CD4-positive, alpha-beta T cell treated with Interleukin-6 for 4 hours (primary cell): ENCODE results near the gene SLC2A4RG.

Experiments used
- DNase-seq: peaks from one replicate; pipeline ENCODE4 v3.0.0-alpha.2; 2020; ENCODE audit warnings: mixed read lengths

Gene SLC2A4RG

DNA sequence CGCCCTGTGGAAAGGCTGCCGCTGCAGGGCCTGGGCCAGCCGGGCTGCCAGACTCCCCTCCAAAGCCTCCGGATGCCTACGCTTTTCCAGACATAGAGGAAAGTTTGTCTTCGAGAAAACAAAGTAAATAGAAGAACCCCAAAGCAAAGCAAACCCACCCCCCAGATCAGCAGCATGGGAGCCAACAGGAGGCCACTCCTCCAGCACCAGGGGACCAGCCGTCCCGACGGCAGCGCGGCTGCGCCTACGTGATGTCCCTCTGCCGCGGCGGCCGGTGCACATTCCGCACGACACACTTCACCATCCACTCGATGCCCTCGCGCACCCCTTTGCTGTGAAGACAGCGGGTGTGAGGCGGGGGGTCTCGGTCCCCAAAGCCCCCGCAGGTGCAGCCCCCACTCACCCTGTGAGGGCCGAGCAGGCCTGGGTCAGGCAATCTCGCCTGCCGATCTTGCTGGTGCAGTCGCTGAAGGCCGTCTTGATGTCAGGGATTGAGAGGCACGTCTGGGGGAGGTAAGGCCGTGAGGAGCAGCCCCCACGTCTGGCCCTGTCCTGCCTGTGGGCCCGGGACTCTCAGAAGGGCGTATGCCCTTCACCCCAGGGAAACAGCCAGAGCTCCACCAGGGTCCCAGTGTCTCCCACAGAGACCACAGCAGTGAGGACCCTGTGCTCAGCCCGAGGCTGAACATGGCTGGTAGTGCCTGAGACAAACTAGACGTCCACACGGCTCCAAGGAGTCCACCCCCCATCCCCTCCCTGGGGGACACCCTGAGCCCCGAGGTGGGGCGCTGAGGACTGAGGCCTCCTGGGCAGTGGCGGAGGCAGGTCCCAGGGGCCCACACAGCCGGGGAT lies 39.2 kb upstream of the SLC2A4RG start:
- no peak for DNase-seq

DNA sequence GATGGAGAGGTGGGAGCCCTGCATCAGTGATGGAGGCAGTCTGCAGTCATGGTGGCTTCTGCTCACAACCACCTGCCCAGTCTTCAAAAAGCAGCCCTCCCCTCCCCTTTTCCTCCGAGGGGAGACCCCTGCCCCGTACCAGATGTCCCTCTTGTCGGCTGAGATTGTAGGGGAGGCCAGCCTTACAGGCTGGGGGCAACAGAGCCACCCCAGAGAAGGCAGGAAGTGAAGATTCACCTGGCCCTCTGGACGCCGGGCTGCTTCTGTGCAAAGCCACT lies 38.6 kb upstream of the SLC2A4RG start:
- DNase-seq: no peak

DNA sequence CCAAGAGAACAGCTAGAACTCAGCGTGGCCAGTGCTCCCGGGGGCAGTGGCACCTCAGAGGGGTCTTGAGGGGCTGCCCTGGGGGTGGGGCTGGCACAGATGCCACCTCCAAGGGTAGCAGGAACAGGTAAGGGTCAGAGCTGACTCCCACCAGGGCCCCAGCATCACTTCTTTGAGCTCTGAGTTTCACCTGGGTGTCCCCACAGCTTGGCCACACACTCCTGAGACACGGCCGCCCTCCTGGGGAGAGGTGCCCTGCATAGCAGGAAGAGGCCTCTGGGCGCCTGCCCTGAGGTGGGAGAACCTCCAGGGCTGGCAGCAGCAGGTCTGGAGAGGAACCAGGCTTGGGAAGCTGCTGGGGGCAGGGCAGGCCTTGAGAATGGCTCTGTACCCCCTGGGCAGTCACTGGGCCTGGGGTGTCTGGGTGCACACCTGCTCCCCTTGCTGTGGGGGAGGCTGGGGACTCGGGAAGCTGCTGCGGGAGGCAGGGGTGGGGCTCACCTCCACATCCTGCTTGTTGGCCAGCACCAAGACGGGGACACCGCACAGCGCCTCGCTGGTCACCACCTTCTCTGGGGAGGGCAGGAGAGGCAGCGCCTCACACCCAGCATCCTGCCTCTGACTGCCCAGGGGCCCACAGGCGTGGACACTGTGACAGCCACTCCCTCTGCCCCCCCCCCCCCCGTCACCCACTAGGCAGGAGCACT lies 38.1 kb upstream of the SLC2A4RG start:
- no peak for DNase-seq

- DNase-seq: no peak
These were observed 37.4 kb upstream of the SLC2A4RG start for GRCh38 chr20:63702036-63702665.

GRCh38 chr20:63702751-63703470 lies 36.7 kb upstream of the SLC2A4RG start:
- no peak for DNase-seq

DNA sequence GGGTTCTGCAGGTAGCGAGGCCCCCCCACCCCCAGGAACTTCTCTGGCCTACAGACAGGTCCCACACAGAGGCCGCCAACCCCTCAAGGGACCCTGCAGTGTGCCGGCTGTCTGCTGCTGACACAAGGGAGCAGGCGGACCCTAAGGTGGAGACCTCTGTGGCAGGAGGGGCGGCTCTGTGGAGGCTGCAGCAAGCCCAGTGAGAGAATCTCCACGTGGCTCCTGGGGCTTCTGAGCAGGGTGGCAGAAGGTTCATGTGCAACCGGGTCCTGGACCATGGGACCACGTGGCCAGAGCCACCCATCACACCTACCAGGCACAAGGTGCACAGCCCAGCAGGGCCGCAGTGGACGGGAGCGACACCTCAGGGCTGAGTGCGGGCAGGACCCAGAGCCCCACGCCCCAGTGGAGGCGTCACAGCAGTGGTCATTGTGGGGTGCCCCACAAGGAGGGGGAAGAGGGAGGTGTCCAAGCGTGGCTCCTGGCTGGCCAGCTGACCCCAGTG lies 36.1 kb upstream of the SLC2A4RG start:
- no peak for DNase-seq

GRCh38 chr20:63703976-63704748 lies 35.4 kb upstream of the SLC2A4RG start:
- no peak for DNase-seq

GRCh38 chr20:63704749-63705117 lies 34.8 kb upstream of the SLC2A4RG start:
- no peak for DNase-seq

DNA sequence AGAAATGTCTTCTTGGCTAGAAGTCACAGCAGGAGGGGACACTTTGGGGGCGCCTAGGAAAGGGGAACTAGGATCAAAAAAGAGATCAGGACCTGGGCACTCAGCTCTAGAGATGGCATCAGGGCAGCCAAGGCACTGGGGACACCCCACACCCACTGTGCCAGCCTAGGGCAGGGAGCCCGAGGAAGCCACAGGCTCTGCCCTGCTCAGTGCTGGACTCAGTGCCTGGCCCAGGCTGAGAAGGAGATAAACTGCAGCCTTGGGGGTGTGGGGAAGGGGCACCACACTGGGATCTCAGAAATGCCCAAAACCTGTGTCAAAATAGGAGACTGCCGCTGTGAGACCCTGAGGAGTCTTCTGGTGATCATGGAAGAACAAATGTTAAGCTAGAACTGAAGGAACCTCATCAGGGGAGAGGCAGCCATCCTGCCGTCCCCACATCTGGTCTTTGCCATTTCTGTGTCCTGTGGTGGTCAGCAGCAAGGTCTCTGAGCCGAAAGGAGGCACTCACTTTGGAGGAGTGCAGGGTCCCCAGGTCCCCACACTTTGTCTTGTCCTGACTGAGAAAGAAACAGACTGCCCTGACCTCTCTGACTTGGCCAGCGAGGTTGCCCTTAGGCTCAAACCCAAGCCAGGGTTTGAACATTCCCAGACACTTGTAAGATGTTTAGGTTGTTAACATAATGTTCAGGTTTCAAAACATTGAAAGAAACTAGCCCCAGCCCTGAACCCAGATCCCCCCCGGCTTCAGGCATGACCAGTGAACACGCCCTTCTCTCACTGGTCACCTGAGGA lies 34.1 kb upstream of the SLC2A4RG start:
- DNase-seq: no peak

GRCh38 chr20:63706027-63706695 lies 33.4 kb upstream of the SLC2A4RG start:
- no peak for DNase-seq

DNA sequence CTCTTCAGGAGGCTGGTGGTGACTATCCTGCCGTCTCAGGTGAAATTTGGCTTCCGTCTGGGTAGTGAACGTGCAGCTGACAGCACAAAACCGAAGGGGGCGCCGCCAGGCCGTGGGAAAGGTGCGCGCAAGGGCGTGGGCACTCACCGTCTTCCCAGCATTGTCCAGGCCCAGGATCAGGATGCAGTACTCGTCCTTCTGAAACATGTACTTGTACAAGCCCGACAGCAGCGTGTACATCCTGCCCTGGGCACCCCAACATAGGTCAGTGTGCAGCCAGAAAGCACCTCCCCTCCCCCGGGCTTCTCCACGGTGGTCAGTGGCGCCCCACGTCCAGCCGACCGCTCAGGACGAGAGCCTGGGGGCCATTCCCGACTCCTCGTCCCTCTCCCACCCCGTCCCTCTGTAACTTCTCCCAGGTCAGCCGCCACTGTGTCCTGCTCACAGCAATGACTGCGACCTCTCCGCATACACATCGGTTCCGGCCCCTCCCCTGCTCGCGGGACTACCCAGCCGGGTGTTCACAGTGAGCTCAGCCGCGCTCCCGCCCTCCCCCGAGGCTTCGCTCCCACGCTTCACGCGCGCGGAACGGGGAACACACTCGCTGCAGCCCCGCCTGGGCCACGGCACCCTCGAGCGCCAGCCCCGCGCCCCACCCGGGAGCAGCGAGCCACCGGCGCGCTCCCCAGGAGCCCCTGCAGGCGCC lies 32.6 kb upstream of the SLC2A4RG start:
- DNase-seq: peak; percentile 69

DNA sequence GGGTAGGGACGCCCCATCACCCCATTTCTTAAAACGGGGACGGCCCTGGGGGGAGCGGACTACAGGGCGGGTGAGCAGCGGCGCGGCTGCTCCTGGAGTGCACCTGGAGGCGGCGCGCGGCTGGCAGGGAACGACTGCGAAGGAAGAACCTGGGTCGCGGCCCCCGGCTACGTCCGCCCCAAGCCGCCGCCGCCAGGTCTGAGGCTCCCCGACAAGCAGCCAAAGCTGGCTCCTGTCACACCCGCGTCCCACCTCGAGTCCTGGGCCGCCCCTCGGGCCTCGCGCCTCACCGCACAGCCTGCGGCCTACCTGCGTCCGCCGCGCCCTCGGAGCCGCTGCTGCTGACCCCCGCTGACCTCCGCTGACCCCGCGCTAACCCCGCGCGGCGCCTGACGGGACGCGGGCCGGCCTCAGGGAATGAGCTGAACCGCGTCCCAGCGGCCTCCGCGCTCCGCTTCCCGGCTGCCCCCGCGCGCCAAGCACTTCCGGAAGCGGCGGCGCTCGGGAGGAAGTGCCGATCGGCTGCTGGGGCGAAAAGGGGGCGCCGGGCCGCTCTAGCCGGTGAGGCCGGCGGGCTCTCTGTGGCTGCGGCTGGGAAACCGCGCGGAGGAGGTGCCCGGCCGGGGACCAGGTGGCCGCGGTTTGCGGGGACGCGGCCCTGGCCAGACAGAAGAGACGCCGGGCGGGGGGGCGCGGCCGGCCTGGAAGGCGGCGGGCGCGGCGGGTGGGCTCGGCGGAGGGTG lies 31.8 kb upstream of the SLC2A4RG start, which contains the start of the genes ARFRP1 and ZGPAT:
TSS of gene ARFRP1 (minus strand) at position 419 of the 743 bp plus-strand sequence. CDS start 885 bp downstream, outside the sequence.
TSS of gene ZGPAT (plus strand) at position 482 of the 743 bp plus-strand sequence. CDS start 542 bp downstream, outside the sequence.
- peak; percentile 91 for DNase-seq

DNA sequence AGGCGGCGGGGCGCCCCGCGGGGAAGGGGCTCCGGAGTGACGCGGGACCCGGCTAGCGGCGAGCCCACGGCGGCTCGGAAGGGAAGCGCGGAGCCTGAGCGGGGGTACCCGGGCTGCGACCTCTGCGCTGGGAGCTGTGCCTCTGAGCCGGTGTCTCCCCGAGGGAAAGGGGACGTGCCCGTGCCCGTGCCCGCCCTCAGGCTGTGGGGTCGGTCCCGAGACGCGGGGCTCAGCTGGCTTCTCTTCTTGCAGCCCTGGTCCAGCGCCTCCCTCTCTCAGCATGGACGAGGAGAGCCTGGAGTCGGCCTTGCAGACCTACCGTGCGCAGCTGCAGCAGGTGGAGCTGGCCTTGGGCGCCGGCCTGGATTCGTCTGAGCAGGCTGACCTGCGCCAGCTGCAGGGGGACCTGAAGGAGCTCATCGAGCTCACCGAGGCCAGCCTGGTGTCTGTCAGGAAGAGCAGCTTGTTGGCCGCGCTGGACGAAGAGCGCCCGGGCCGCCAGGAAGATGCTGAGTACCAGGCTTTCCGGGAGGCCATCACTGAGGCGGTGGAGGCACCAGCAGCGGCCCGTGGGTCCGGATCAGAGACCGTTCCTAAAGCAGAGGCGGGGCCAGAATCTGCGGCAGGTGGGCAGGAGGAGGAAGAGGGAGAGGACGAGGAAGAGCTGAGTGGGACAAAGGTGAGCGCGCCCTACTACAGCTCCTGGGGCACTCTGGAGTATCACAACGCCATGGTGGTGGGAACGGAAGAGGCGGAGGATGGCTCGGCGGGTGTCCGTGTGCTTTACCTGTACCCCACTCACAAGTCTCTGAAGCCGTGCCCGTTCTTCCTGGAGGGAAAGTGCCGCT lies 31.1 kb upstream of the SLC2A4RG start:
- no peak for DNase-seq

- no peak for DNase-seq
These were observed 30.4 kb upstream of the SLC2A4RG start for GRCh38 chr20:63709149-63709527.

DNA sequence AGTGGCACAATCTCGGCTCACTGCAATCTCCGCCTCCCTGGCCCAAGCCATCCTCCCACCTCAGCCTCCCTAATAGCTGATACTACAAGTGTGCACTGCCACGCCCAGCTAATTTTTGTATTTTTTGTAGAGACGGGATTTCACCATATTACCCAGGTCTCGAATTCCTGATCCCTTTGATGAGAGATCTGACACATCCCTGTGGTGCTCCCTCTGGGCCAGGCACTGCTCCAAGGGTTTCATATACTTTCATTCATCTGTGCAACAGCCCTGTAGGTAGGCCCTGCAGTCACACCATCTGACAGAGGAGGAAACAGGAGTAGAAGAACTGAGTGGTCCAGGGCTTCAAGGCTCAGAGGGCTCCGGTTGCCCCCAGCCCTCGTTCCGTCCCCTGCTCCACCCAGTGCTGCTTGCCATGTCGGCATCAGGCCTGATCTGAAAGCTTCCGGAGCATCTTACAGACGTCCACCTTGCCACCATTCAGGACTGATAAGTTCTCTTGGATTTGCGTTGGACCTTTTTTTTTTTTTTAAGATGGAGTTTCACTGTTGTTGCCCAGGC lies 28.4 kb upstream of the SLC2A4RG start:
- no peak for DNase-seq

DNA sequence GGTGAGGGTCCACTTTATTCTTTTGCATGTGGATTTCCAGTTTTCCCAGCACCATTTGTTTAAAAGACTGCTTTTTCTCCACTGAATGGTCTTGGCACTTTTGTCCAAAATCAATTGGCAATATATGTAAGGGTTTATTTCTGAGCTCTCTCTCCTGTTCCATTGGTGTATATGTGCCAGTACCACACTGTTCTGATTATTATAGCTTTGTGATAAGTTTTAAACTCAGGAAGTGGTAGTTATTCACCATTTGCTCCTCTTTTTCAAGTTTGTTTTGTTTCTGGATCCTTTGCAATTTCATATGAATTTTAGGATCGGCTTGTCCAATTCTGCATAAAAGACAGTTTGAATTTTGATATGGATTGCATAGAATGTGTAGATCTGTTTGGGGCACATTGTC lies 27.4 kb upstream of the SLC2A4RG start:
- DNase-seq: no peak

GRCh38 chr20:63714858-63715257 lies 24.7 kb upstream of the SLC2A4RG start:
- DNase-seq: no peak

DNA sequence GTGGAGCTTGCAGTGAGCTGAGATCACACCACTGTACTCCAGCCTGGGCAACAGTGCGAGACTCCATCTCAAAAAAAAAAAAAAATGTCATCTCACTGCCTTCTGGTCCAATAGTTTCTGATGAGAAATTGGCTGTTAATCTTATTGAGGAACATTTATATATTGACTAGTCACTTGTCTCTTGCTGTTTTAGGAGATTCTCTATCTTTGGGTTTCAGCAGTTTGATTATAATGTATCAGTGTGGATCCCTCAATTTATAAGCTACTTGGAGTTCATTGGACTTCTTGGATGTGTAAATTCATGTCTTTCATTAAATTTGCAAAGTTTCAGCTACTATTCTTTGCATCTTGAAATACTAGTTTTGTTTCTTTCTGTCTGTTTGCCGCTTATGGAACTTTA lies 20.6 kb upstream of the SLC2A4RG start:
- DNase-seq: no peak
